Measurements from ENCODE around the gene CLEC4C.
"Not testable (repeated sequence)": the region's sequence is repeated elsewhere in the genome, so short reads cannot be mapped to it uniquely, and the experiment has no call there.

Gene CLEC4C

GRCh38 chr12:7747246-7747645 is at the start of gene CLEC4C:
CLEC4C (minus strand) TSS chr12:7747375; CDS start chr12:7747348, 27 bp downstream.
- no peak for DNase-seq (ENCODE audit: extremely low spot score)
- ChIA-PET POLR2A (no interaction called here), CTCF (no interaction called here)

GRCh38 chr12:7793211-7793610 is 46.0 kb upstream of the CLEC4C start:
- ChIA-PET POLR2A (no interaction called here), CTCF (no interaction called here)
- no peak for DNase-seq (ENCODE audit: extremely low spot score)
- no peak for TF ChIP-seq LEF1 (IDR thresholded peaks at IDR 0.05; ENCODE audit: borderline replicate concordance)
- TF ChIP-seq FOXA1 (IDR thresholded peaks at IDR 0.05) = no peak
- no peak for TF ChIP-seq SUZ12 (IDR thresholded peaks at IDR 0.05)
- no peak for TF ChIP-seq PKNOX1 (IDR thresholded peaks at IDR 0.05)
- TF ChIP-seq BHLHE40 (IDR thresholded peaks at IDR 0.05; ENCODE audit: borderline replicate concordance) = no peak
- TF ChIP-seq FOXM1 (IDR thresholded peaks at IDR 0.05; ENCODE audit: borderline replicate concordance) = no peak
- TF ChIP-seq NFRKB (IDR thresholded peaks at IDR 0.05) = no peak
- TF ChIP-seq CTBP1 (IDR thresholded peaks at IDR 0.05; ENCODE audit: borderline replicate concordance) = no peak
- TF ChIP-seq ZNF384 (IDR thresholded peaks at IDR 0.05) = no peak
- TF ChIP-seq L3MBTL2 (conservative IDR thresholded peaks at IDR 0.05) = no peak
- no peak for TF ChIP-seq ELF4 (IDR thresholded peaks at IDR 0.05)
- TF ChIP-seq SP1 (IDR thresholded peaks at IDR 0.05) = no peak
- TF ChIP-seq FOXK2 (IDR thresholded peaks at IDR 0.05) = no peak
- no peak for TF ChIP-seq TARDBP (IDR thresholded peaks at IDR 0.05)

More at GRCh38 chr12:7747246-7747645, at the start of gene CLEC4C:
- TF ChIP-seq SP1 (IDR thresholded peaks at IDR 0.05) (no peak), FOXM1 (IDR thresholded peaks at IDR 0.05; ENCODE audit: borderline replicate concordance) (no peak), SUZ12 (IDR thresholded peaks at IDR 0.05) (no peak), NFRKB (IDR thresholded peaks at IDR 0.05) (no peak)

- POLR2A ChIA-PET; DNase-seq (ENCODE audit: extremely low spot score): not testable (repeated sequence)
- CTCF ChIA-PET = interaction anchor here (0.6 to 0.7 kb wide), 2 partner anchors 10 to 207 kb away, joined by 3 read pairs; no protein-coding TSS in a partner anchor
These were observed 41.8 kb upstream of the CLEC4C start, which contains the start of gene NANOG for GRCh38 chr12:7788884-7789528. NANOG (plus strand) TSS chr12:7789402; CDS start chr12:7789615, 213 bp downstream.

GRCh38 chr12:7788294-7788660 is 41.1 kb upstream of the CLEC4C start:
- POLR2A ChIA-PET = no interaction called here
- no peak for DNase-seq (ENCODE audit: extremely low spot score)
- TF ChIP-seq FOXM1 (IDR thresholded peaks at IDR 0.05; ENCODE audit: borderline replicate concordance) = no peak
- TF ChIP-seq ELF4 (IDR thresholded peaks at IDR 0.05) = no peak
- TF ChIP-seq PKNOX1 (IDR thresholded peaks at IDR 0.05) = no peak
- TF ChIP-seq TARDBP (IDR thresholded peaks at IDR 0.05) = no peak
- TF ChIP-seq CTBP1 (IDR thresholded peaks at IDR 0.05; ENCODE audit: borderline replicate concordance) = no peak
- no peak for TF ChIP-seq FOXK2 (IDR thresholded peaks at IDR 0.05)
- TF ChIP-seq SP1 (IDR thresholded peaks at IDR 0.05) = no peak
- no peak for TF ChIP-seq FOXA1 (IDR thresholded peaks at IDR 0.05)
- TF ChIP-seq LEF1 (IDR thresholded peaks at IDR 0.05; ENCODE audit: borderline replicate concordance) = no peak
- no peak for TF ChIP-seq HDGF (IDR thresholded peaks at IDR 0.05; ENCODE audit: borderline replicate concordance)
- no peak for TF ChIP-seq SUZ12 (IDR thresholded peaks at IDR 0.05)
- TF ChIP-seq ZNF384 (IDR thresholded peaks at IDR 0.05) = no peak
- TF ChIP-seq BHLHE40 (IDR thresholded peaks at IDR 0.05; ENCODE audit: borderline replicate concordance) = no peak
- CTCF ChIA-PET = interaction anchor here (0.7 kb wide), 1 partner anchor 10 kb away, joined by 3 read pairs; no protein-coding TSS in a partner anchor

- ChIA-PET CTCF (no interaction called here), POLR2A (no interaction called here)
- TF ChIP-seq NFRKB (IDR thresholded peaks at IDR 0.05) (no peak), FOXA1 (IDR thresholded peaks at IDR 0.05) (no peak), L3MBTL2 (conservative IDR thresholded peaks at IDR 0.05) (no peak), TARDBP (IDR thresholded peaks at IDR 0.05) (no peak), SUZ12 (IDR thresholded peaks at IDR 0.05) (no peak), LEF1 (IDR thresholded peaks at IDR 0.05; ENCODE audit: borderline replicate concordance) (no peak), ZNF384 (IDR thresholded peaks at IDR 0.05) (no peak), PKNOX1 (IDR thresholded peaks at IDR 0.05) (no peak), HDGF (IDR thresholded peaks at IDR 0.05; ENCODE audit: borderline replicate concordance) (no peak), FOXM1 (IDR thresholded peaks at IDR 0.05; ENCODE audit: borderline replicate concordance) (no peak), ELF4 (IDR thresholded peaks at IDR 0.05) (no peak), BHLHE40 (IDR thresholded peaks at IDR 0.05; ENCODE audit: borderline replicate concordance) (no peak), ARNT (IDR thresholded peaks at IDR 0.05) (no peak)
- no peak for DNase-seq (ENCODE audit: extremely low spot score)
These were observed 40.6 kb upstream of the CLEC4C start for GRCh38 chr12:7787574-7788293.

- CTCF ChIA-PET = no interaction called here
- POLR2A ChIA-PET = no interaction called here
- no peak for DNase-seq (ENCODE audit: extremely low spot score)
- TF ChIP-seq L3MBTL2 (conservative IDR thresholded peaks at IDR 0.05) = no peak
- TF ChIP-seq ELF4 (IDR thresholded peaks at IDR 0.05) = no peak
- no peak for TF ChIP-seq CTBP1 (IDR thresholded peaks at IDR 0.05; ENCODE audit: borderline replicate concordance)
- no peak for TF ChIP-seq PKNOX1 (IDR thresholded peaks at IDR 0.05)
- TF ChIP-seq FOXK2 (IDR thresholded peaks at IDR 0.05) = no peak
- TF ChIP-seq FOXA1 (IDR thresholded peaks at IDR 0.05) = no peak
- TF ChIP-seq ARNT (IDR thresholded peaks at IDR 0.05) = no peak
- no peak for TF ChIP-seq HDGF (IDR thresholded peaks at IDR 0.05; ENCODE audit: borderline replicate concordance)
- no peak for TF ChIP-seq BHLHE40 (IDR thresholded peaks at IDR 0.05; ENCODE audit: borderline replicate concordance)
- TF ChIP-seq TARDBP (IDR thresholded peaks at IDR 0.05) = no peak
- no peak for TF ChIP-seq SUZ12 (IDR thresholded peaks at IDR 0.05)
These were observed 37.5 kb upstream of the CLEC4C start for GRCh38 chr12:7784701-7785100.

GRCh38 chr12:7783433-7783832 is 36.3 kb upstream of the CLEC4C start:
- POLR2A ChIA-PET; DNase-seq (ENCODE audit: extremely low spot score); CTCF ChIA-PET: not testable (repeated sequence)

All from HEK293T (cell line).